ENCODE data around the gene CLDN7.

The CLDN7 gene

GRCh38 chr17:7260151-7260550 is 2.1 kb downstream of the CLDN7 start:
- no peak overlapping the region for H3K4me3 ChIP-seq (ENCODE audit: low read length)
- DNase-seq (ENCODE audit: low read depth), result no peak
- TF ChIP-seq CTCF (conservative IDR thresholded peaks at IDR 0.05; ENCODE audit: low read depth, low read length), result no peak

DNA sequence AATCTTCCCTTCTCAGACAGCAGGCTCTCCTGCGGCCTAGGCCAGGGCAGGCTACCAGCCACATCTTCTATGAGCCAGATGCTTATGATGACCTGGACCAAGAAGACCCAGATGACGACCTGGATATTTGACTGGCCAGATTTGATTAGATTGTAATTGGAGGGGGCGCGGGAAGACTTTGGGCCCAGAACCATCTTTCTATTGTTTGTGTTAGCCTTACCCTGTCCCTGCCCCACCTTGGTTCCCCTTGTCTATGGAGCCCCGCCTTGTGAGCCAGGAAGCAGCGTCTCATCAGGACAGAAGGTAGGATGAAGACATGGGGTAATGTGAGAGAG is 2.8 kb downstream of the CLDN7 start:
- TF ChIP-seq CTCF (conservative IDR thresholded peaks at IDR 0.05; ENCODE audit: low read depth, low read length), result no peak
- no peak overlapping the region for H3K4me3 ChIP-seq (ENCODE audit: low read length)
- no peak for DNase-seq (ENCODE audit: low read depth)

GRCh38 chr17:7258731-7259554 is 3.3 kb downstream of the CLDN7 start:
- no peak overlapping the region for H3K4me3 ChIP-seq (ENCODE audit: low read length)
- no peak for TF ChIP-seq CTCF (conservative IDR thresholded peaks at IDR 0.05; ENCODE audit: low read depth, low read length)
- DNase-seq (ENCODE audit: low read depth), result no peak

GRCh38 chr17:7256766-7257456 is 5.4 kb downstream of the CLDN7 start:
- no peak for DNase-seq (ENCODE audit: low read depth)
- TF ChIP-seq CTCF (conservative IDR thresholded peaks at IDR 0.05; ENCODE audit: low read depth, low read length), result no peak
- no peak overlapping the region for H3K4me3 ChIP-seq (ENCODE audit: low read length)

DNA sequence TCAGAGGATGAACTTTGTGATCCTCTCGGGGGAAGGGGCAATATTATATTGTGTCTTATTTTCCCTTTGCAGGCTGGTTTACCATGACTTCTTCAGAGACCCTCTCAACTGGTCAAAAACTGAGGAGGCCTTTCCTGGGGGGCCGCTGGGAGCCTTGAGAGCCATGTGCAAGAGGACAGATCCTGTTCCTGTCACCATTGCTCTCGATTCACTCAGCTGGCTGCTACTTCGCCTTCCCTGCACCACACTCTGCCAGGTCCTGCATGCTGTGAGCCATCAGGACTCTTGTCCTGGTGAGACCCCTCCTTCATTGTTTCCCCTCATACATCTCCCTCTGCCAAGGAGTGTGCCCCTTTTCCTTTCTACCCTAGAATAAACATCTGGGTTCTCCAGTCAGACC is 7.8 kb downstream of the CLDN7 start:
- H3K4me3 ChIP-seq (ENCODE audit: low read length), result no peak overlapping the region
- TF ChIP-seq CTCF (conservative IDR thresholded peaks at IDR 0.05; ENCODE audit: low read depth, low read length), result no peak
- no peak for DNase-seq (ENCODE audit: low read depth)

DNA sequence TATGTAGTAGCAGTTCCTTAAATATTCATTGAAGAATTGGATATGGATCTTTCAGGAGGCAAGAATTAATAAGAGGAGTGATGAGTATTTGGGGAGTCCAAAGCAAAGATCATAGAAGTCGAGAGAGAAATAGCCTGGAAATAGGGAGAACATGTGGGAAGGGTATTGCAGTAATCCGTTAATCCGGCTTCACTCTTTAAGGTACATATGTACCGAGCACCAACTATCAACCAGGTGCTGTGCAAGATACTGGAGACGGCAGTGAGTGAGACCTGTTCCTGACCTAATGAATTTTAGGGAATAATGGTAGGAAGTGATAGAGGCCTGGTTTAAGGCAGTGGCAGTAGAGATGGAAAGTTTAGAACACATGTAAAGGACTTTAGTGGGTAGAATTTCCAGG is 9.2 kb downstream of the CLDN7 start:
- TF ChIP-seq CTCF (conservative IDR thresholded peaks at IDR 0.05; ENCODE audit: low read depth, low read length), result no peak
- DNase-seq (ENCODE audit: low read depth), result no peak
- peak overlapping the region; percentile 89 for H3K4me3 ChIP-seq (ENCODE audit: low read length)

All from retinal pigment epithelial cell (primary cell).